Smooth muscle cell of the brain vasculature (primary cell): ENCODE data around the gene EHF.

Experiments
- DNase-seq: peaks from one replicate; pipeline ENCODE4 v3.0.0-alpha.2; 2012; ENCODE audit warnings: low read depth, low spot score

EHF gene

GRCh38 chr11:34601609-34602008 is 19.3 kb upstream of the EHF start:
- no peak for DNase-seq

GRCh38 chr11:34602245-34602644 is 18.6 kb upstream of the EHF start:
- no peak for DNase-seq

- no peak for DNase-seq
Measured at GRCh38 chr11:34603129-34604001, 17.5 kb upstream of the EHF start.

GRCh38 chr11:34604145-34604544 is 16.7 kb upstream of the EHF start:
- DNase-seq, result no peak

- no peak for DNase-seq
Measured at GRCh38 chr11:34604911-34605310, 16.0 kb upstream of the EHF start.

- DNase-seq, result no peak
Measured at GRCh38 chr11:34605481-34606325, 15.2 kb upstream of the EHF start.

- DNase-seq, result no peak
Measured at GRCh38 chr11:34606326-34607120, 14.4 kb upstream of the EHF start.

- no peak for DNase-seq
Measured at GRCh38 chr11:34609187-34609751, 11.6 kb upstream of the EHF start.

GRCh38 chr11:34609850-34610249 is 11.0 kb upstream of the EHF start:
- no peak for DNase-seq

- DNase-seq, result no peak
Measured at GRCh38 chr11:34610324-34611041, 10.4 kb upstream of the EHF start.

GRCh38 chr11:34613015-34613414 is 7.9 kb upstream of the EHF start:
- no peak for DNase-seq

- no peak for DNase-seq
Measured at GRCh38 chr11:34613552-34614056, 7.3 kb upstream of the EHF start.

GRCh38 chr11:34614344-34615104 is 6.4 kb upstream of the EHF start:
- no peak for DNase-seq

GRCh38 chr11:34616086-34616485 is 4.8 kb upstream of the EHF start:
- no peak for DNase-seq

- DNase-seq, result no peak
Measured at GRCh38 chr11:34616830-34617504, 3.9 kb upstream of the EHF start.

- no peak for DNase-seq
Measured at GRCh38 chr11:34618406-34618805, 2.5 kb upstream of the EHF start.

- no peak for DNase-seq
Measured at GRCh38 chr11:34619062-34619516, 1.8 kb upstream of the EHF start.

- DNase-seq, result no peak
Measured at GRCh38 chr11:34620202-34620601, 691 bp upstream of the EHF start.

GRCh38 chr11:34621876-34622275 is 983 bp downstream of the EHF start:
- no peak for DNase-seq
